ENCODE results near the gene VPS37B. TPM values are rescaled to one million over a fixed set of nuclear protein-coding genes. Genes with fewer than 3 reads are reported as not detected.

Gene VPS37B
- total RNA-seq, 4 donors from 2014 or later: 21.2 to 52.4 (median 38.1) TPM

DNA sequence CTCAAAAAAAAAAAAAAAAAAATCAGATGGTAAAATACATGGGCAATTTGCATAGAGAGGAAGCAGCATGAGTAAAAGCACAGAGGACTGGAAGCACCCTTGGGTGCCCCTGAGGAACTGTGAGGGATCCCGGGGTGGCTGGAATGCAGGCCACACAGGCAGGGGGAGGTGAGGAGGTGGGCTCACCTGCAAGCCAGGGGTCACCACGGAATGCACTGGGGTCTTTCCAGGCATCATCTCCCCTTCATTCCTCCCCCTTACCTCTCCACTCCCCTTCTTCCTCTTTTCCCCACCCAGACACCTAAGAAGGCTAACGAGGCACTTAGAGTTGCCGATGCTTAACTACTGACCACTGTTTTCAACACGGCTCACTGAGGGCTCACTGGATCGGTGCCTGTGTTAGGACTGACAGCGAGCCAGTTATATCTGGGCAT is 75.1 kb downstream of the VPS37B start:
- Histone ChIP-seq H3K27ac (replicated peaks in 1 of 4) (no peak overlapping the region), H3K9me3 (no peaks in the 10 kb centered on the region), H3K27me3 (no peaks in the 10 kb centered on the region), H3K36me3 (no peaks in the 10 kb centered on the region), H3K4me1 (peaks cover 0 to 4% (median 2%) of the 10 kb centered on the region in 4 donors), H3K4me3 (no peak overlapping the region)
- 76% methylated on average over 7 of the region's 7 CpGs for WGBS
- DNase-seq (ENCODE audit: extremely low spot score): no peak
- intact Hi-C loops (cut with DNase I): loop anchor here (2.0 kb wide), 1 partner anchor 66 kb away; no protein-coding TSS in a partner anchor
- no peak for TF ChIP-seq CTCF (IDR thresholded peaks at IDR 0.05)
- TF ChIP-seq EP300 (IDR thresholded peaks at IDR 0.05): no peak
- no peak for TF ChIP-seq POLR2AphosphoS5 (IDR thresholded peaks at IDR 0.05)
- TF ChIP-seq POLR2A (IDR thresholded peaks at IDR 0.05; ENCODE audit: low read depth): no peak

DNA sequence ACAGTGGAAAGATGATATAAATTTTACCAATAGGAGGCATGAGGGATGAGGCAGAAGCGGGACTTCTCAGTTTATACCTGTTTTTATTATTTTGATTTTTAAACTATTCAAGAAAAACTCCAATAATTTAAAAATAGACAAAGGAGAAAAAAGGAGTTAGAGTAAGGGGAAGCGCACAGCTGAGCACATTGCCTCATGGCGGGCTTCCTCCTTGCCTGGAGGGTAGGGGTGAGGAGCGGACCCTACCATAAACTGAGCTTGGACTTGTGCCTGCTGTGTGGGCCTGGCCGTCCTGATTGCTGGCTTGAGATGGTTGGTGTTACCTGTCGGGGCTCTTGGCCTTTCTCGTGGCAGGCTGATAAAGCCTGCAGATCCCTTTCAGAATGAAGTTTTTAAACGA is 75.8 kb downstream of the VPS37B start:
- no peaks in the 10 kb centered on the region for H3K27me3 ChIP-seq
- no peaks in the 10 kb centered on the region for H3K4me1 ChIP-seq
- no peak for DNase-seq (ENCODE audit: extremely low spot score)
- WGBS: 80% methylated on average over 8 of the region's 8 CpGs
- intact Hi-C loops (cut with DNase I): loop anchor here (2.0 kb wide), 1 partner anchor 65 kb away; no protein-coding TSS in a partner anchor
- no peak overlapping the region for H3K4me3 ChIP-seq
- H3K27ac ChIP-seq (replicated peaks in 1 of 4): no peak overlapping the region
- H3K36me3 ChIP-seq: no peaks in the 10 kb centered on the region
- H3K9me3 ChIP-seq: no peaks in the 10 kb centered on the region
- TF ChIP-seq POLR2AphosphoS5 (IDR thresholded peaks at IDR 0.05): no peak
- TF ChIP-seq CTCF (IDR thresholded peaks at IDR 0.05): no peak
- no peak for TF ChIP-seq EP300 (IDR thresholded peaks at IDR 0.05)
- no peak for TF ChIP-seq POLR2A (IDR thresholded peaks at IDR 0.05; ENCODE audit: low read depth)

DNA sequence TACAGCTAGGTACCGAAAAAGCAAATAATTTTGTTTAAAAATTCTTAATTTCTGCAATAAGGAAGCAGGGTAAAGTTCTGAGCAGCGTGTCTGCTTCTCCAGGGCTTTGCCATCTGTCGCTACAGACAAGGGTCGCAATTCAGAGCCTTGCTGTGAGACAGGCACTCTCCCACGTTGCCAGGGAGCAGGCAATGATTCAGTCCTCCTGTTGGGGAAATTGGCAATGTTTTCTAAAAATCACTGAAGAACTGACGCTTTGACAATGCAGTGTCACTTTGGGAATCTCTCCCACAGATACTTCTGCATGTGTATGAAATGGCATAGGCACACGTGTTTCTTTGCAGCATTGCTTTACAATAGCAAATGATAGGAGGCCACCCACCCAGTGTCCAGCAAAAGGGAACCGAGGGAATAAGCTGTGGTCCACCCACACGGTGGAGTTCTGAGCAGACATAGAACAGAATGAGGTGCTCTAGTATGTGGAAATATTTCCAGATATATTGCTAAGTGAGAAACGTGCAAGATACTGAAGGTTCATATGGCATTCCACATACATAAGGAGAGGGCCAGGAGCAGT is 76.6 kb downstream of the VPS37B start:
- no peaks in the 10 kb centered on the region for H3K36me3 ChIP-seq
- no peak overlapping the region for H3K4me3 ChIP-seq
- H3K27ac ChIP-seq (replicated peaks in 1 of 4): no peak overlapping the region
- TF ChIP-seq POLR2AphosphoS5 (IDR thresholded peaks at IDR 0.05): no peak
- TF ChIP-seq CTCF (IDR thresholded peaks at IDR 0.05): no peak
- no peak for TF ChIP-seq POLR2A (IDR thresholded peaks at IDR 0.05; ENCODE audit: low read depth)
- no peak for TF ChIP-seq EP300 (IDR thresholded peaks at IDR 0.05)
- no peaks in the 10 kb centered on the region for H3K4me1 ChIP-seq
- DNase-seq (ENCODE audit: extremely low spot score): no peak
- no peaks in the 10 kb centered on the region for H3K27me3 ChIP-seq
- no peaks in the 10 kb centered on the region for H3K9me3 ChIP-seq
- intact Hi-C loops (cut with DNase I): no loop called here
- 62% methylated on average over 10 of the region's 10 CpGs for WGBS

Other genes starting within 250 kb of the VPS37B start
- gene HCAR2, start 192.8 kb downstream of the VPS37B start, total RNA-seq: not detected
- gene HCAR3, start 179.3 kb downstream of the VPS37B start, total RNA-seq: under 1 TPM in 1 of 4 donors, not detected in 3; 0.50 TPM
- under 1 TPM in 1 of 4 donors, not detected in 3; 0.13 TPM for gene HCAR1, start 165.3 kb downstream of the VPS37B start, total RNA-seq
- 10 to 100 TPM; 20.7 to 32.1 (median 23.7) TPM for gene DENR, start 143.3 kb downstream of the VPS37B start, total RNA-seq
- under 1 TPM; 0.17 to 0.50 (median 0.40) TPM for gene CCDC62, start 121.6 kb downstream of the VPS37B start, total RNA-seq
- 10 to 100 TPM; 13.3 to 38.3 (median 23.7) TPM for gene HIP1R, start 60.7 kb downstream of the VPS37B start, total RNA-seq
- 1 to 10 TPM; 1.7 to 6.2 (median 4.2) TPM for gene ABCB9, start 70.3 kb upstream of the VPS37B start, total RNA-seq
- 10 to 100 TPM in 2 of 4 donors, 1 to 10 TPM in 2; 5.6 to 15.3 (median 8.6) TPM for gene OGFOD2, start 79.1 kb upstream of the VPS37B start, total RNA-seq
- 100 to 1,000 TPM; 262 to 318 (median 288) TPM for gene ARL6IP4, start 84.6 kb upstream of the VPS37B start, total RNA-seq

Measured in esophagus muscularis mucosa (tissue), 4 donors.